SHP77 (cell line): ENCODE data around the gene IRF2BP1.

Experiments
- DNase-seq, 2 experiments: peaks; one replicate each; lab custom pipeline; 2025; lab: John Stamatoyannopoulos, UW

Gene IRF2BP1

DNA sequence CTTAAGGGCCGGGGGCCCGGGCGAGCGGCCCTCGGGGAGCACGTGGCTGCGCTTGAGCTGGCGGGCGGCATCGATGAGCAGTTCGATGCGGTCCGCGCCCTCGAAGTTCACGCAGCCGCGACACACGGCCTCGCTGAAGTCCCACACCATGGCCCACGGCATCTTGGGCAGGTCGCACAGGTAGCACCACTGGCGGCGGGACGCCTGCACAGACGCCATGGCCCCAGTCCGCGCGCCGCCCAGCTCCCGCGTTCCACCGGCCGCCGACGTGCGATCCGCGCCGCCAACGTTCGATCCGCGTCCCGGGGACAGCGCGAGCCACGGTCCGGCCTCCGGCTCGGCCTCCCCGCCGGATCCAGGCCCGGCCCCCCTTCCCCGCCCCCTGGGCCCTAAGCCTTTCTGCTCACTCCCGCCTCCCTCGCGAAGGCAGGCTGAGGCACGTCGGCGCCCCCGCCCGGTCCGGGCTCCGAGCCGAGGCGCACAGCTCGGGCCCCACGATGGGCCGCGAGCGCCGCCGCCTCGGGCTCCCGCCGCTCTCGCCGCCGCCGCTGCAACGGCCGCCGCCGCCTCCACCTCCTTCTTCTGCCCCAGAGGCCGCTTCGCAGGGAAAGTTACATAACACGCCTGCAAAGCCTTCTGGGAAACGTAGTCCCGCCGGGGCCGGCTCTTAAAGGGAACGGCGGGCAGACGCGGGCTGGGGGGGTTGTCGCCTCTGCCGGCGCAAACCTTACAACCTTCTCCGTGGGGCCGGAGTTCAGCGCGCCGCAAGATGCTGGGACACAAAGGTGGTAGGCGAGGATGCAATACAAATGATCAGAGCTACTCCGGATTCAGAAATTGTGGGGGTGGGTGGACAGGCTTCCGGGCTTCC lies at the start of gene IRF2BP1:
Gene IRF2BP1, minus strand, starts transcription at position 586 of the 871 bp plus-strand sequence. Its CDS starts 367 bp downstream, at position 219.
- DNase-seq: peak; percentile 64 to 88

- no peak for DNase-seq
These were observed 49.3 kb upstream of the IRF2BP1 start for GRCh38 chr19:45935267-45935666.

- DNase-seq: no peak
These were observed 48.8 kb upstream of the IRF2BP1 start for GRCh38 chr19:45934551-45935230.

DNA sequence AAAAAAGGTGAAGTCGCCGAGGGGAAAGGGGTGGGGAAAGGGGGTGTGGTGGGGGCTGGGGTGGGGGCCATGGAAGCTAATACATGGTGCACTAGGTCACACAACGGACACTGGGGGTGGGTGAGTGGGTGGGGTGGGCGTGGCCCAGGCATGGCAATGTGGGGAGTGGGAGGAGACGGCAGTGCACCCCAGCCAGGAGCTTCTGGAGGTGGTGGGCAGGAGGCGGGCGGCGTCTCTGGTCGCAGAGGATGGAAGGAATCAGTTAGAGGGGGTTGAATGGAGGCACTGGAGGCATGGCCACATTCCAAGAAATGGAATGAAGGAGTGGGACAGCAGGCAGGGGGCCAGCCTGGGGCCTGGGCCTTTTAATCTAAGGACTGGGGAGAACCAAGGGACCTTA lies 47.8 kb upstream of the IRF2BP1 start:
- DNase-seq: no peak

DNA sequence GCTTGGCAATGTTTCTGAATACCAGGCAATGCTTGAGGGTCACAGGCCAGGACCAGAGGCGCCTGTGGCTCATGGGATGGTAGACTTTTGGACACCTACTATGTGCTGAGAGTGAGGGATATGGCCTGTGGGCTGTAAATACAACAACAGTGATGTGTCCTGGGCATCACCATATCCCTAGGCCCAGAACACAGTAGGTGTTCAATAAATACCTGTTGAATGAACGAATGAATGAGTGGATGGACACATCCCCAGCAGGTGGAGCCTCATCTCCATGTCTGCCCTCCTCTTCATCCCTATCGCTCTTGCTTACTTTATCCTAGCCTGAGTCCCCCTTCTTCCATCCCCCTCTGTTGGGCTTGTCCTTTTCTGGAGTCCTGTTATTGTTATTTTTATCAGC lies 45.1 kb upstream of the IRF2BP1 start:
- DNase-seq: no peak

DNA sequence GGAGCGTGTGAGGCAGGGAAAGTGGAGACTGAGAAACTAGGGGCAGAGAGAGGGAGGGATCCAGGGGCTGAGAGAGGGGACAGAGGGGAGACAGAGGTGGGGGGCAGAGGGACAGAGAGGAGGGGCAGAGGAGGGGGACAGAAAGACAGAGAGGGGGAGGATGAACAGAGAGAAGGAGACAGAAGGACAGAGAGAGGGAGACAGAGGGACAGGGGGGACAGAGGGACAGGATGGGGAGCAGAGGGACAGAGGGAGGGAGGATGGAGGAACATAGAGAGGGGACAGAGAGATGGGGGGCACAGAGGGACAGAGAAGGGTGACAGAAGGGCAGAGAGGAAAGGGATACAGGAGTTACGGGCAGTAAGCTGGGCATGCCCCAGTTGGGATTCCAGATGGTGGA lies 43.3 kb upstream of the IRF2BP1 start:
- DNase-seq: no peak

- peak; percentile 95 to 97 for DNase-seq
These were observed 41.8 kb upstream of the IRF2BP1 start for GRCh38 chr19:45927565-45928261.

GRCh38 chr19:45924891-45925447 lies 39.0 kb upstream of the IRF2BP1 start:
- no peak for DNase-seq

GRCh38 chr19:45922281-45922680 lies 36.3 kb upstream of the IRF2BP1 start:
- peak in 1 of 2 experiments; percentile 10 for DNase-seq

DNA sequence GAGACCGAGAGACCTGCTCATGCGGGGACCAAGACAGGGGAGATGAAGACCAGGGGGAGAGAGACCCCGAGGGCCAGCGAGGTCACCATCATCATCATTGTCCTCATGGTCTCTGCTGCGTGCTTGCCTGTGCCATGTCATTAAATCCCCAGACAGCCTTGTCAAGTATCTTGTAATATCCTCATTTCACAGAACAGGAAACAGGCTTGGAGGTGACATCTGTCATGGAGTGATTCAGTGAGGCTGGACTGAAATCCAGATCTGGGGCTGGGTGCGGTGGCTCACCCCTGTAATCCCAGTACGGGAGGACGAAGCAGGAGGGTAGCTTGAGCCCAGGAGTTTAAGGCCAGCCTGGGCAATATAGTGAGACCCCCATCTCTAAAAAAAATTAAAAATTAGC lies 34.5 kb upstream of the IRF2BP1 start:
- DNase-seq: no peak

- no peak for DNase-seq
These were observed 33.7 kb upstream of the IRF2BP1 start for GRCh38 chr19:45919678-45920077.

DNA sequence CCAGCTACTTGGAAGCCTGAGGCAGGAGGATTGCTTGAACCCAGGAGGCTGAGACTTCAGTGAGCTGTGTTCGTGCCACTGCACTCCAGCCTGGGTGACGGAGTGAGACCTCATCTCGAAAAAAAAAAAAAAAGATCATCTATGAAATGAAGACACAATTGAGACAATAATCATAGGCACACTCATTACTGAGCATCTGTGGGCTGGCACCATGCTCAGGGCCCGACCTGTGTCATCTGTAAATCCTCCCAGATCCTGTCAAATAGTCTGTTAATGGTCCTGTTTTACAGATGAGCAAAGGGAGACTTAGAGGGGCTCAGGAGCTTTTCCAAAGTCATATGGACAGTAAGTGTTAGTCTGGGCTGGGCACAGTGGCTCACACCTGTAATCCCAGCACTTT lies 32.8 kb upstream of the IRF2BP1 start:
- no peak for DNase-seq

- DNase-seq: no peak
These were observed 31.6 kb upstream of the IRF2BP1 start for GRCh38 chr19:45917421-45918091.

GRCh38 chr19:45913874-45914830 lies 28.2 kb upstream of the IRF2BP1 start, which contains the start of gene NANOS2:
NANOS2 (minus strand) TSS chr19:45914778; CDS start chr19:45914693, 85 bp downstream.
- DNase-seq: peak in 1 of 2 experiments; percentile 16

- no peak for DNase-seq
These were observed 25.4 kb upstream of the IRF2BP1 start for GRCh38 chr19:45911291-45911690.

GRCh38 chr19:45908956-45909355 lies 23.0 kb upstream of the IRF2BP1 start:
- no peak for DNase-seq

DNA sequence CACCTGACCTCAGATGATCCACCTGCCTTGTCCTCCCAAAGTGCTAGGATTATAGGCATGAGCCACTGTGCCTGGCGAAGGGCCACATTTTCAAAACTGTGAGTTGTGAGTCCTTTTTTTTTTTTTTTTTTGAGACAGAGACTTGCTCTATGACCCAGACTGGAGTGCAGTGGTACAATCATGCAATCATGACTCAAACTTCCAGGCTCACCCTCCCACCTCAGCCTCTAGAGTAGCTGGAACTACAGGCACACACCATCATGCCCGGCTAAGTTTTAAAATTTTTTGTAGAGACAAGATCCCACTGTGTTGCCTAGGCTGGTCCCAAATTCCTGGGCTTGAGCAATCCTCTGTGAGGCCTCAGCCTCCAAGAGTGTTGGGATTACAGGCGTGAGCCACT lies 20.3 kb upstream of the IRF2BP1 start:
- DNase-seq: no peak

GRCh38 chr19:45905011-45905410 lies 19.1 kb upstream of the IRF2BP1 start:
- DNase-seq: no peak

DNA sequence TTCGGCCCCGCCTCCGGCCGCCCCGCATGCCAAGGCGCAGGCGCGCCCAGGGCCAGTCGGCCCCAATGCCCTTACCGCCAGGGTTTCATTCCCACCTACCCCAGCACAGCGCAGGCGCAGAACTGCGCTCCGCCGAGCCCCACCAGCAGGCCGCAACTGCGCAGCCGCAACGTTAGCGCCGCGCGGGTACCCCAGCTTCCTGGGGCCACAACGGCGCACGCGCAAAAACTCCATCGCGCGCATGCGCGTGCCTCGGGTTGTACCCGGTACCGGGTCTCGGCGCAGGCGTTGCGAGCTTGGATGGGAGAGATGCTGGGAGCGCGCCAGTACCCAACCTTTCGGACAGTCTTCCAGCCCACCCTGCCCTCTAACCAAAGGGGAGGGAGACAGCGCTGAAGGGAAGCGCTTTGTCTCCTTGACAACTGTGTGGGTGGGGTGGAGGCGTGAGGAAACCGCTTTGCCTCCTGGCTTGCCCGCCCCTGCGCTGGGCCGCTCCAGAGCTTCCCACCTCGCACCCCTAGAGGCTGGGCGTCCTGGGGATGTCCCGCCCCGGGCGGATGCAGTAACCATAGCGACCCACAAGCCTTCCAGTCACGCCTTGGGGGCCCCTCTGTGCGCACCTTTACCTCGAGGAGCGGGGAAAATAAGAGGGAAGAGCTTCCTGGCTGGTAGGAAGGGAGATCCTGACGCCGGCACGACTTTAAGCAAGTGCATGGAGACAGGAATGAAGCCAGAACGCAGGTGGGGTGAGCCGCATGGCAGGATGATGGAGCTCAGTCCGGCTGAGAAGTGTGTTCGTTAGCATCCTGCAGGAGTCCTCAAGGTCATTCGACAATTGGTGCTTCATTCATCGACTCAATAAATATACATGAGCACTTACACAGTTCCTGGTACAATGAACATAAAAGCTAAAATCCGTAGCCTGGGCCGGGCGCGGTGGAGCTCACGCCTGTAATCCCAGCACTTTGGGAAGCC lies 17.0 kb upstream of the IRF2BP1 start:
- peak; percentile 93 to 94 for DNase-seq
